HG02571 (cell line): ENCODE results near the gene TBC1D30.
"Not testable (repeated sequence)": the region's sequence is repeated elsewhere in the genome, so short reads cannot be mapped to it uniquely, and the experiment has no call there.

ENCODE experiments used
- ATAC-seq: cut with Tn5 transposase; IDR thresholded peaks from one replicate; pipeline ENCODE4 v1.9.1; 2021; ENCODE audit warnings: mild to moderate bottlenecking, moderate library complexity; ENCODE audit not compliant: unreplicated experiment

Gene TBC1D30, protein sequence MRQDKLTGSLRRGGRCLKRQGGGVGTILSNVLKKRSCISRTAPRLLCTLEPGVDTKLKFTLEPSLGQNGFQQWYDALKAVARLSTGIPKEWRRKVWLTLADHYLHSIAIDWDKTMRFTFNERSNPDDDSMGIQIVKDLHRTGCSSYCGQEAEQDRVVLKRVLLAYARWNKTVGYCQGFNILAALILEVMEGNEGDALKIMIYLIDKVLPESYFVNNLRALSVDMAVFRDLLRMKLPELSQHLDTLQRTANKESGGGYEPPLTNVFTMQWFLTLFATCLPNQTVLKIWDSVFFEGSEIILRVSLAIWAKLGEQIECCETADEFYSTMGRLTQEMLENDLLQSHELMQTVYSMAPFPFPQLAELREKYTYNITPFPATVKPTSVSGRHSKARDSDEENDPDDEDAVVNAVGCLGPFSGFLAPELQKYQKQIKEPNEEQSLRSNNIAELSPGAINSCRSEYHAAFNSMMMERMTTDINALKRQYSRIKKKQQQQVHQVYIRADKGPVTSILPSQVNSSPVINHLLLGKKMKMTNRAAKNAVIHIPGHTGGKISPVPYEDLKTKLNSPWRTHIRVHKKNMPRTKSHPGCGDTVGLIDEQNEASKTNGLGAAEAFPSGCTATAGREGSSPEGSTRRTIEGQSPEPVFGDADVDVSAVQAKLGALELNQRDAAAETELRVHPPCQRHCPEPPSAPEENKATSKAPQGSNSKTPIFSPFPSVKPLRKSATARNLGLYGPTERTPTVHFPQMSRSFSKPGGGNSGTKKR

GRCh38 chr12:64824500-64825142, at the start of gene TBC1D30:
TSS of gene TBC1D30 (plus strand) at chr12:64824647. CDS start at chr12:64824880, 233 bp downstream.
- no peak for ATAC-seq

GRCh38 chr12:64775147-64775736, 49.2 kb upstream of the TBC1D30 start:
- ATAC-seq, result not testable (repeated sequence)

- ATAC-seq, result no peak
Observed at GRCh38 chr12:64779354-64779974, 45.0 kb upstream of the TBC1D30 start.

- no peak for ATAC-seq
Observed at GRCh38 chr12:64780132-64780530, 44.3 kb upstream of the TBC1D30 start.

DNA sequence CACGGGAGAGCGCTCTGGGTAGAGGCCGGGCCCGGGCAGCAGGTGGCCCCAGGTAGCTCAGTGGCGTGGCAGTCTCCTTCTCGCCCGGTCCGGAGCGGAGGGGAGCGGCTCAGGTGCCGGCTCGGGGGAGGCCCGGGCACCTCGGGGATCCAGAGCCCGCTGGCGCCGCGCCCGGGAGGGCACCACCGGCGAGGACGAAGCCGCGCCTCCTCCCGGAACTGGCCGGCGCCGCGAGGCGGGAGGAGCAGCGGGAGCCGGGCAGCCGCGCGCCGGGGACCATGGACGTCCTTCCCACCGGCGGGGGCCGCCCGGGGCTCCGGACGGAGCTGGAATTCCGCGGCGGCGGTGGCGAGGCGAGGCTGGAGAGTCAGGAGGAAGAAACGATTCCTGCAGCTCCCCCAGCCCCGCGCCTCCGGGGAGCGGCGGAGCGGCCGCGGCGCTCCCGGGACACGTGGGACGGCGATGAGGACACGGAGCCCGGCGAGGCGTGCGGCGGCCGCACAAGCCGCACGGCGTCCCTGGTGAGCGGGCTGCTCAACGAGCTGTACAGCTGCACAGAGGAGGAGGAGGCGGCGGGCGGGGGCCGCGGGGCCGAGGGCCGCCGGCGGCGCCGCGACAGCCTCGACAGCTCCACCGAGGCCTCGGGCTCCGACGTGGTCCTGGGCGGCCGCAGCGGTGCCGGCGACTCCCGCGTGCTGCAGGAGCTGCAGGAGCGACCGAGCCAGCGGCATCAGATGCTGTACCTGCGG, 43.7 kb upstream of the TBC1D30 start:
- no peak for ATAC-seq

DNA sequence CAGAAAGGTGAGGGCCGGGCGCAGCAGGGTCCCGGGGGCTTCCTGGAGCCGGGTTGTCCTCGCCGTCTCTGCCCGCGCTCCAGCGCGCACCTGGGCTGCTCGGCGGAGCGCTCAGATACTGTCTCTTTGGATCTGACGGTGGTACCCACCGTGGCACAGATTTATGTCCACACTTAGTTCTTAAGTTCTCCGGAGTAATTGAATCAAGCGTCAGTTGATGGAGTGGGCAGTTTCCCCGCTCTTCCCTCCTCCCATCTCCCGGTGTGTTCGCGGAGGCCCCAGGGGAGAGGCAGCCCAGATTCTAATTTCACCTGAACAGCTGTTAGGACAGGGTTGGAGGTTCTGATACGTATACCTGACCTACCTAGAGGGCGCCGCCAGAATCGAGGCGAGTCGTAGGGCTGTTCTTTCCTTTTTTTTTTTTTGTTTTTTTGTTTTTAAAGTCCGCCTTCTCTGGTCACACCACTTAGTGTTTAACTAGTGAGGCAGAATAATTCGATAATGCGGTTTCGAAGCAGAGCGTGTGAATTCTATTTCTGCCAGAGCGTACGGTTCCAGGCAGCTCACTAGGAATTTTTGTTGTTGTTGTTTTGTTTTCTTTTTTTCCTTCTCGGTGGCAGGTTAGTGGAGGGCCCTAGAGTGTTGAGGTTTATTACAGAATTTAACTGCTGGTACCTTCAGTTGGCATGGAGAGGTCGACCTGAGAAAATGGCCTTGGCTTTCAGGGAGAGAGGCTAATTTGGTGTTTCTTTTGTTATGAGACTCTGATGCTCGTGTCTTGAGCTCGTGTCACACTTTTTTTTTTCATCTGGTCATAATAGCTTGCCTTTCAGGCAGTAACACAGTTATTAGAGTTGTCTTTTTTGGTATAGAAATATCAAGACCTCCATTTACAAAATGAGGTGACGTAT, 42.9 kb upstream of the TBC1D30 start:
- ATAC-seq, result no peak

- no peak for ATAC-seq
Observed at GRCh38 chr12:64782191-64782876, 42.1 kb upstream of the TBC1D30 start.

GRCh38 chr12:64785838-64786237, 38.6 kb upstream of the TBC1D30 start:
- no peak for ATAC-seq

DNA sequence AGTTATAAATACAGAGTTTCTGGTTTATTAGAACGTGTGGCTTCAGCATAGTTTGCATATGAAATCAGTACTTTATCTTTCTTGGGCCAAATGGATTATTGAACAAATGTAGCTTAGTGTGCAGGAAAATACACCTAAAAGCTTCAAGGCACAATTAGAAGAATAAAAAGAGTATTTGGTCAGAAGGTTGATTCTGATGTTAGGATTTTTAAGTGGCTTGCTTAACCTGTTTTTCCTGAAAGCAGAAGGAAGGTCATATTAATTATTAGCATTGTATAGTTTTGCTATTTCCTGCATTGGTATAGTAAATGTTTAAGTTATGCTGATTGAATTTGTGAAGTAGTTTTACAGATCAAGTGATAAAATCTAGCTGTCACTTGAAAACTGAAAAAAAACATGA, 34.3 kb upstream of the TBC1D30 start:
- ATAC-seq, result no peak

- ATAC-seq, result no peak
Observed at GRCh38 chr12:64791036-64791435, 33.4 kb upstream of the TBC1D30 start.

DNA sequence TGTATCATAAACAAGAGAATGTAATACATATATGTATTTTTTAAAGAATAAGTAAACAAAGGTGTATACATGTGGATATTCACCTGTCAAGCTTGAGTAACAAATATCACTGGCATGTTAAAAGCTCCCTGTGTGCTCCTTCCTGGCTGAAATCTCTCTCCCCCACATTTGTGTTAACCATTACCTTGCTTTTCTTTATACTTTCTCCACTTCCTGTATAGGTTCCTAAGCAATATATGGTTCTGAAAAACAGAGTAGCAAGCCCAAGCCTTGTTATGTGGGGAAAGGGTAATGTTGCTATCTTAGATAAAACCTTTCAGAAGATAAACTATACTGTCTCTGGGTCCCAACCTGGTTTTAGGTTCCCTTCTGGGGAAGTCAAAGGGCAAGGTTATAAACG, 32.3 kb upstream of the TBC1D30 start:
- no peak for ATAC-seq

DNA sequence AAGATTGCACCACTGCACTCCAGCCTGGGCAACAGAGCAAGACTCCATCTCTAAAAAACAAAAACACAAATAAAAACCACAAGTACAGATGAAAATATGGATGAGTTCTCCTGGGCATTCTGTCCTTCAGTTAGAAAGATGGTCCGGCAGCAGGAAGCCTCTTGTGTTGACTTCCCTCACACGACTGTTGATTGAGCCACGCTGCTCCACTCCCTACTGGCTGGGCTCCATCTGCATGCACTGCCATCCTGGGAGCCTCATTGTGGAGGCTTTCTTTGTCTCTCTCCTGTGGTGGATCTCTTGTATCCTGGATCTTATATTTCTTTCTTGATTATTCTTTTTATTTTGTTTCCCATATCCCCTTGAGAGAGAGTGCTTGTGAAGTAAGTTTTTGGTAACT, 30.8 kb upstream of the TBC1D30 start:
- no peak for ATAC-seq

DNA sequence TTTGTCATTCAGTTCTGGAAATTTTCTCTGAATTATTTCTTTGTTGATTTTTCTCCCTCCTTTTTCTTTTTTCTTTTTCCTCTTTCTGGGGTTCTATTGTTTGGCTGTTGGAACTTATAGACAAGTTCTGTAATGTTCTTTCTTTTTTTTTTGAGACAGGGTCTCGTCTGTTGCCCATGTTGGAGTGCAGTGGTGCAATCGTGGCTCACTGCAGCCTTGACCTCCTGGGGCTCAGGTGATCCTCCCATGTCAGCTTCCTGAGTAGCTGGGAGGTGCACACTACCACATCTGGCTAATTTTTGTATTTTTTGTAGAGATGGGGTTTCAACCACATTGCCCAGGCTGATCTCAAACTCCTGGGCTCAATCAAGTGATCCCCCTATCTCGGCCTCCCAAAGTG, 30.1 kb upstream of the TBC1D30 start:
- ATAC-seq, result no peak

- ATAC-seq, result peak; percentile 58
Observed at GRCh38 chr12:64796205-64796845, 28.1 kb upstream of the TBC1D30 start.

GRCh38 chr12:64797156-64797555, 27.3 kb upstream of the TBC1D30 start:
- ATAC-seq, result no peak

DNA sequence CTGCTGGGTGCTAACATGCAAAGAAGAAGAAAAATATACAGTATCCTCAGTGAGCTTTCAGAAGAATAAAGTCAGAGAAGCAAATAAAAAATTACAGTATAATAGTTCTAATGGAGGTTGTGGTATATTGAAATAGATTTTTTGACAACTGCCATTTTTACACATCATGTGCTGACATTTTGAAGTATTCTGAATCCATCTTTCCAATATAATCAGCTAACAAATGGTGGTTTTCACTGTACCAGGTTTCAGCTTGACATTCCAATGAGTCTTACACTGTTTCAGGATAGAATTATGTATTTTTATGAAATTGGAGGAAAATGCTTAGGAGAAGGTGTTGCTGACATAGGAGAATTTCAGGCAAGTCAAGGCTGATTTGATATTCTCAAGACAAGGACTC, 26.3 kb upstream of the TBC1D30 start:
- ATAC-seq, result no peak

DNA sequence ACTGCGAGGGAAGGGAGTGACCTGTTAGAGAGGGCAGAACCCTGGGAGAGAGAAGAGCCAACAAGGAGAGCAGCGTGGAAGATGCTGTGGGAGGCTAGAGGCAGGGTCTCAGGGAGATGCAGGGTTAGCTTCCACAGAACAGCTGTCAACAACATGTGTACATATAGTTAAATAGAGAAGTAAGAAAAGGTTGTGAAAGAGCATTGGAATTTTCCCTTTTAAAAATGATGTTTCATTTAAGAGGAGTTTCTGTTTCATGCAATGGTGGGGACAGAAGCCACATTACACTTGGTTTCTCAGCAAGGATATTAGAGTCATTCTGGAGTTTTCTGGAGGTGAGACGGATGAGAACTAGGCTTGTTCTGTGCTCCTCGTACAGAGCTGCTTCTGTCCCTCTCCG, 23.8 kb upstream of the TBC1D30 start:
- ATAC-seq, result no peak

DNA sequence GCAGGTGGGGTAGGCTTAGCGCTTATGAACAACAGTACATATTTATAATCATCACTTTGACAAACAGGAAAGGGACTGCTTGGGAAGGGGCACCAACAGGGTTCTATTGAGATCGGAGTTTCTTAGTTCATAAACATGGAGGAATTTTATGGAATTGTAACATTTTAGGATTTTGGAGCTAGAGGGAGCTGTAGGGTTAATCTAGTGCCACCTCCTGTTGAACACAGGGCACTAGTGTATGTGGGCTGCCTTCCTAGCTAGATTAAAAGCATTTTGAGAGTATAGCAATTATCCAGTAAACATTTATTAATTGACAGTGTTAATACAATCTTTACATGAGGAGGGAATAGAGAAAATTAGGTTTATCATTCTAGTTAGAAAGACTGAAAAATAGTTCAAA, 23.1 kb upstream of the TBC1D30 start:
- ATAC-seq, result no peak
